OCI-LY1 (cell line): ENCODE measurements around the gene ABCA8.
"Not testable (repeated sequence)": the region's sequence is repeated elsewhere in the genome, so short reads cannot be mapped to it uniquely, and the experiment has no call there.

ENCODE experiments used
- H2AFZ ChIP-seq: fragments of 200-600 bp; sonication (generic), shearing (Covaris generic); 2 replicates; pipeline ENCODE4 v1.6.0; 2014; ENCODE audit warnings: antibody characterized with exemption, mild to moderate bottlenecking, low read length
- H3F3A ChIP-seq: fragments of 200-600 bp; sonication (generic), shearing (Covaris generic); 2 replicates; pipeline ENCODE4 v1.6.0; 2014; ENCODE audit warnings: mild to moderate bottlenecking, antibody characterized with exemption, low read length, moderate library complexity; ENCODE audit not compliant: insufficient read depth
- H3K27ac ChIP-seq: fragments of 200-600 bp; sonication (generic); 2 replicates; pipeline ENCODE4 v1.5.1; 2014; ENCODE audit warnings: low read length, mixed run types, mild to moderate bottlenecking, low read depth; ENCODE audit not compliant: poor library complexity, severe bottlenecking
- H3K27me3 ChIP-seq: fragments of 200-600 bp; sonication (generic); 2 replicates; pipeline ENCODE4 v1.6.0; 2014; ENCODE audit warnings: antibody characterized with exemption, mild to moderate bottlenecking, low read length, moderate library complexity; ENCODE audit not compliant: insufficient read depth
- H3K36me3 ChIP-seq: fragments of 200-600 bp; sonication (generic); 2 replicates; pipeline ENCODE4 v1.6.1; 2014; ENCODE audit warnings: mild to moderate bottlenecking, antibody characterized with exemption, low read length, moderate library complexity, mixed read lengths; ENCODE audit not compliant: insufficient read depth
- H3K4me1 ChIP-seq: fragments of 200-600 bp; sonication (generic); 2 replicates; pipeline ENCODE4 v1.5.1; 2014; ENCODE audit warnings: mild to moderate bottlenecking, low read length, moderate library complexity; ENCODE audit not compliant: insufficient read depth, severe bottlenecking
- H3K4me2 ChIP-seq: fragments of 200-600 bp; sonication (generic), shearing (Covaris generic); 2 replicates; pipeline ENCODE4 v1.6.1; 2014; ENCODE audit warnings: low read length
- H3K4me3 ChIP-seq: fragments of 200-600 bp; sonication (generic); 2 replicates; pipeline ENCODE4 v1.5.1; 2014; ENCODE audit warnings: low read length, low read depth, mild to moderate bottlenecking, mixed read lengths; ENCODE audit not compliant: poor library complexity, severe bottlenecking
- H3K79me2 ChIP-seq: fragments of 200-600 bp; shearing (Covaris generic); 2 replicates; pipeline ENCODE4 v1.6.1; 2016; ENCODE audit warnings: mixed run types, low read length, mixed read lengths; ENCODE audit not compliant: insufficient read depth
- H3K9ac ChIP-seq: fragments of 200-600 bp; sonication (generic), shearing (Covaris generic); 2 replicates; pipeline ENCODE4 v1.6.1; 2014; ENCODE audit warnings: mild to moderate bottlenecking, low read length, mixed read lengths
- H3K9me2 ChIP-seq: fragments of 200-600 bp; sonication (generic), shearing (Covaris generic); 2 replicates; pipeline ENCODE4 v1.6.1; 2014; ENCODE audit warnings: low read depth, mild to moderate bottlenecking, low read length, mixed read lengths
- H3K9me3 ChIP-seq: fragments of 200-600 bp; shearing (Covaris generic); 2 replicates; pipeline ENCODE4 v1.6.1; 2014; ENCODE audit warnings: low read length, mixed read lengths
- H4K20me1 ChIP-seq: fragments of 200-600 bp; sonication (generic), shearing (Covaris generic); 2 replicates; pipeline ENCODE4 v1.6.0; 2016; ENCODE audit warnings: mild to moderate bottlenecking, low read length; ENCODE audit not compliant: insufficient read depth
- CTCF ChIP-seq: fragments of 200-600 bp; sonication (generic), shearing (Covaris generic); IDR thresholded peaks from 2 replicates; pipeline ENCODE4 v1.5.1; 2017; ENCODE audit warnings: mild to moderate bottlenecking, antibody characterized with exemption, low read length, moderate library complexity, mixed read lengths
- EZH2 ChIP-seq: fragments of 200-600 bp; sonication (generic), shearing (Covaris generic); IDR thresholded peaks from 2 replicates; pipeline ENCODE4 v1.8.0; 2017; ENCODE audit warnings: borderline replicate concordance, mixed run types, mild to moderate bottlenecking, antibody characterized with exemption, low read length, moderate library complexity, mixed read lengths

Gene ABCA8

GRCh38 chr17:68961214-68961882, 6.2 kb upstream of the ABCA8 start:
- Histone ChIP-seq H3K36me3 (no peaks in the 10 kb centered on the region), H3F3A (no peaks in the 10 kb centered on the region), H4K20me1 (no peaks in the 10 kb centered on the region), H3K27me3 (no peaks in the 10 kb centered on the region), H3K4me1 (no peaks in the 10 kb centered on the region), H3K4me3 (no peak overlapping the region), H2AFZ (no peak overlapping the region), H3K79me2 (no peaks in the 10 kb centered on the region), H3K9ac (no peak overlapping the region), H3K27ac (no peak overlapping the region), H3K9me2 (no peaks in the 10 kb centered on the region), H3K4me2 (no peak overlapping the region), H3K9me3 (no peaks in the 10 kb centered on the region)
- no peak for TF ChIP-seq CTCF
- TF ChIP-seq EZH2: no peak

GRCh38 chr17:68959117-68959516, 3.9 kb upstream of the ABCA8 start:
- not testable (repeated sequence) for H3K4me3 ChIP-seq, H3K79me2 ChIP-seq, H3K9me2 ChIP-seq

GRCh38 chr17:68957944-68958343, 2.8 kb upstream of the ABCA8 start:
- H3K9ac ChIP-seq: no peak overlapping the region
- no peaks in the 10 kb centered on the region for H3K36me3 ChIP-seq
- H3K9me3 ChIP-seq: no peaks in the 10 kb centered on the region
- H3F3A ChIP-seq: no peaks in the 10 kb centered on the region
- H4K20me1 ChIP-seq: no peaks in the 10 kb centered on the region
- no peaks in the 10 kb centered on the region for H3K4me1 ChIP-seq
- no peak overlapping the region for H3K4me3 ChIP-seq
- no peaks in the 10 kb centered on the region for H3K79me2 ChIP-seq
- H2AFZ ChIP-seq: no peak overlapping the region
- H3K27ac ChIP-seq: no peak overlapping the region
- no peak for TF ChIP-seq CTCF
- TF ChIP-seq EZH2: no peak
- H3K9me2 ChIP-seq: no peaks in the 10 kb centered on the region
- no peaks in the 10 kb centered on the region for H3K27me3 ChIP-seq
- no peak overlapping the region for H3K4me2 ChIP-seq

More at GRCh38 chr17:68959117-68959516, 3.9 kb upstream of the ABCA8 start:
- H3K36me3 ChIP-seq, H2AFZ ChIP-seq, H3K27ac ChIP-seq, H3K4me1 ChIP-seq, H4K20me1 ChIP-seq, H3K9ac ChIP-seq, H3F3A ChIP-seq, H3K27me3 ChIP-seq, H3K4me2 ChIP-seq, H3K9me3 ChIP-seq: not testable (repeated sequence)
